HFFc6 (cell line): ENCODE results near the gene NOS3. TPM values are rescaled to one million over a fixed set of nuclear protein-coding genes. Genes with fewer than 3 reads are reported as not detected.
A peak's percentile ranks its signal among the peaks of the same experiment; 100 is the strongest.

Experiments
- DNase-seq: peaks from one replicate; pipeline ENCODE4 v3.0.0-alpha.2; 2018
- H3K27ac Mint-ChIP-seq: 2 replicates; pipeline ENCODE4 v1.8.0; 2020; ENCODE audit warnings: mild to moderate bottlenecking, mixed read lengths
- H3K27me3 Mint-ChIP-seq: 2 replicates; pipeline ENCODE4 v1.8.0; 2021; ENCODE audit warnings: mild to moderate bottlenecking, moderate library complexity, mixed read lengths; ENCODE audit not compliant: insufficient read depth
- H3K36me3 Mint-ChIP-seq: 2 replicates; pipeline ENCODE4 v1.8.0; 2021; ENCODE audit warnings: low read depth, mixed read lengths
- H3K4me1 Mint-ChIP-seq: 2 replicates; pipeline ENCODE4 v1.8.0; 2020; ENCODE audit warnings: low read depth, mixed read lengths
- H3K4me3 Mint-ChIP-seq: 2 replicates; pipeline ENCODE4 v1.8.0; 2020; ENCODE audit warnings: mild to moderate bottlenecking, moderate library complexity, mixed read lengths
- H3K9me3 Mint-ChIP-seq: 2 replicates; pipeline ENCODE4 v1.8.0; 2020; ENCODE audit warnings: mild to moderate bottlenecking, mixed read lengths
- total RNA-seq, 6 experiments: library from RNA; stranded (reverse); fragmentation: NEBNext Ultra II Directional; extraction: Animal tissue kit (Norgen Biotek cat#: 25700); gene quantifications; 2 replicates in 1 of 6; 3 replicates in 5 of 6; pipeline ENCODE4 v1.2.3, GENCODE V29; 2021
- TF ChIP-seq, protein P1 (sequence below): fragments of 200-600 bp; sonication (generic); IDR thresholded peaks from 2 replicates; pipeline ENCODE4 v1.5.0; 2021; ENCODE audit warnings: antibody characterized with exemption, mild to moderate bottlenecking

Gene NOS3
- total RNA-seq, 6 experiments from 2014 or later = 0.55 to 3.0 (median 2.0) TPM

DNA sequence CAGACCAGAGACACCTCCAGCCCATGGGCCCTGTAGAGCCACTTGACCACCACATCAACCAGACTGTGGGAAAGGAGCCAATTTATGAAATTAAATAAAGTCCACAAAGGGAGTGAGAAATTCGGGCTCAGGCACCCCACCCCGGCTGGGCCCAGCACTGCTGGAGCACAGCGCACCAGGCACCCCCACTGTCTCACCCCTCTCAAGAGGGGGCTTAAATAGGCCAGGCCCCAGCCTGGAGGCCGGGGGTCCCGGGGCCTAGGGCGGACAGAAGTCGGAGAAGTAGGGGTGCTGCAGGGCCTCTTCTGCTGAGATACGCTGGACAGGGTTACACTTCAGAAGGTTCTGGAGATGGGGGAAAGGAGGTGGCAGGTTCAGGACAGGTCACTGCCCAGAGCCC, 62.9 kb downstream of the NOS3 start:
- Mint-ChIP-seq H3K9me3 (no peaks in the 10 kb centered on the region), H3K4me1 (peaks cover 23% of the 10 kb centered on the region), H3K27me3 (no peaks in the 10 kb centered on the region), H3K4me3 (no peak overlapping the region), H3K36me3 (no peaks in the 10 kb centered on the region; the same call in 1 of the 2 replicates), H3K27ac (no peak overlapping the region)
- TF ChIP-seq, protein P1, sequence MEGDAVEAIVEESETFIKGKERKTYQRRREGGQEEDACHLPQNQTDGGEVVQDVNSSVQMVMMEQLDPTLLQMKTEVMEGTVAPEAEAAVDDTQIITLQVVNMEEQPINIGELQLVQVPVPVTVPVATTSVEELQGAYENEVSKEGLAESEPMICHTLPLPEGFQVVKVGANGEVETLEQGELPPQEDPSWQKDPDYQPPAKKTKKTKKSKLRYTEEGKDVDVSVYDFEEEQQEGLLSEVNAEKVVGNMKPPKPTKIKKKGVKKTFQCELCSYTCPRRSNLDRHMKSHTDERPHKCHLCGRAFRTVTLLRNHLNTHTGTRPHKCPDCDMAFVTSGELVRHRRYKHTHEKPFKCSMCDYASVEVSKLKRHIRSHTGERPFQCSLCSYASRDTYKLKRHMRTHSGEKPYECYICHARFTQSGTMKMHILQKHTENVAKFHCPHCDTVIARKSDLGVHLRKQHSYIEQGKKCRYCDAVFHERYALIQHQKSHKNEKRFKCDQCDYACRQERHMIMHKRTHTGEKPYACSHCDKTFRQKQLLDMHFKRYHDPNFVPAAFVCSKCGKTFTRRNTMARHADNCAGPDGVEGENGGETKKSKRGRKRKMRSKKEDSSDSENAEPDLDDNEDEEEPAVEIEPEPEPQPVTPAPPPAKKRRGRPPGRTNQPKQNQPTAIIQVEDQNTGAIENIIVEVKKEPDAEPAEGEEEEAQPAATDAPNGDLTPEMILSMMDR = no peak
- no peak for DNase-seq

DNA sequence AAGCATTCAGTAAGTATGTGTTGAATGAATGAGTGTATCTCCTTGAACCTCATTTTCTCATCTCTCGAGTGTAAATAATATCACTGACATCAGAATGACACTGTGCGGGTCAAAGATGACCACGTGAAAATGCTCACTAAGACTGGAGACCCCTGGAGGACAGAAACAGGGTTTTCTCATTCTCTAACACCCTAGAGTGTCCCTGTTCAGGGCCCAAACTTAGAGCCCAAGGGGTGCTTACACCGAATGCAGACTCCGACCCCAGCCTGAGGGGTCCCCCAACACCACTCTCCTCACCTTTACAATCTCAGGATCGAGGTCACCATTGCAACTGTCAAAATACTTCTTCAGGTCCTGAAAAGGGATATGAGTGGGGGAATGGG, 65.5 kb downstream of the NOS3 start:
- Mint-ChIP-seq H3K9me3 (no peaks in the 10 kb centered on the region), H3K36me3 (no peaks in the 10 kb centered on the region; the same call in 1 of the 2 replicates), H3K4me1 (peaks cover 35% of the 10 kb centered on the region), H3K4me3 (peak overlapping the region; percentile 97), H3K27ac (no peak overlapping the region), H3K27me3 (no peaks in the 10 kb centered on the region; the same call in 1 of the 2 replicates)
- TF ChIP-seq, protein P1 = no peak
- DNase-seq = no peak

DNA sequence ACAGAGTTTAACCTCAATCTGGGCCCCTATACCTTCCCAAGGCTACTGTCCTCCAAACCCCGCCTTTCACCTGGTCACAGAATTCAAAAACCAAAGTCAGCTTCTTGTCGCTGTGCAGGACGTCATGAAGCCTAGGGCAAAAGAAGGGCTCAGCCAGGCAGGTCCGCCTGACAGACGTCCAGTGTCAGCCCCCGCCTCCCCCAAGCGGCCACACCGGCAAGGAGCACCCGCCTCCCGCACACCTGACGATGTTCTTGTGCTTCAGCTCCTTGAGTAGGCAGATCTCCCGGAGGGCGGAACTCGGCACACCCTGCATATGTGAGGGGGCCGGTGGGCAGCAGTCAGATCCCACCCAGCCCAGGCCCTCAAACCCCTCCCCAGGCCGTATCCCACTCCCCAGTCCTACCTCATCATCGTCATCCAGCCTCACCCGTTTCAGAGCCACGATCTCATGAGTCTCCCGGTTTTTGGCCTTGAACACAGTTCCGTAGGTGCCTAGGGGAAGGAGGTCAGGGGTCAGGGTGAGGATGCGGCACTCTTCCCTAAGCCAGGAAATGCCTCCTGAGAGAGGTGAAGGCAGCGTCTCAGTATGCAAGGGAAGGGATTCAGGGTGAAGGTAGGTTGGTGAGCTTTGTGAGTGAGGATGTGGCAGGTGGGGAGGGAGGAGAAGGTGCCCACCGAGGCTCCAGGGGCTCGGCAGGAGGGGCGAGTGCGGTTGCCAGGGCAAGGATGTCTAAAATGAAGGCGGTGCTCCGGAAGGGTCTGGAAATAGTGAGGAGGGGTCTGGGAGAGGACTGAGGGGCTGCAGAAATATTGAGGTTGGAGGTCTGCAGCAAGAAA, 66.1 kb downstream of the NOS3 start:
- Mint-ChIP-seq H3K4me3 (peak overlapping the region; percentile 97), H3K9me3 (no peaks in the 10 kb centered on the region), H3K27me3 (no peaks in the 10 kb centered on the region; the same call in 1 of the 2 replicates), H3K4me1 (peaks cover 42% of the 10 kb centered on the region), H3K27ac (peak overlapping the region; percentile 60), H3K36me3 (no peaks in the 10 kb centered on the region; the same call in 1 of the 2 replicates)
- no peak for DNase-seq
- TF ChIP-seq, protein P1 = no peak

DNA sequence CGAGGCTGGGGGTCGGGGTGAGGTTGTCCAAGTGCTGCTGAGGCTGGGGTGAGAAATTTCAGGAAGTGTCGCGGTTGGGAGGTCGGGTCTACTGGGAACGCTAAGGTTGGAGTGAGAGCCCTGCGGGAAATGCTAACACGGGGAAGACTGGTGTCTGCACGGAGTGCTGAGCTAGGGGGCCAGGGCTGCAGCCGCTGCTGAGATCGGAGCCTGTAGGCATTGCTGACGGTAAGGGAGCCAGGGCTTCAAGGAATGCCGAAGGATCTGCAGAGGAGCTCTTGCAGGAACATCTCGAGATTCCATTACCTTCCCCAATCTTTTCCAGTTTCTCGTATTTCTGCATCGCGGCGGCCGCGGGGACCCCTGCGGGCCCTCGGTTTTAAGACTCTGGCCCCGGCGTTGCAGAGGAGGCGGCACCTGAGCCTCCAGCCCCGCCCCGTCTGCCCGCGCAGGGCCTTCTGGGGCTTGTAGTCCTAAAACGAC, 66.7 kb downstream of the NOS3 start, which contains the start of gene CDK5:
CDK5 (minus strand) TSS at position 392 of the 483 bp plus-strand sequence; CDS start at position 343, 49 bp downstream.
- peak within 1 kb of the TSS; percentile 97 for H3K4me3 Mint-ChIP-seq
- no peak for DNase-seq
- H3K27me3 Mint-ChIP-seq = no peaks in the 10 kb centered on the region; the same call in 1 of the 2 replicates
- TF ChIP-seq, protein P1 = no peak
- H3K9me3 Mint-ChIP-seq = no peaks in the 10 kb centered on the region
- peak within 1 kb of the TSS; percentile 95 for H3K27ac Mint-ChIP-seq
- H3K36me3 Mint-ChIP-seq = no peaks in the 10 kb centered on the region; the same call in 1 of the 2 replicates
- peaks cover 43% of the 10 kb centered on the region for H3K4me1 Mint-ChIP-seq

DNA sequence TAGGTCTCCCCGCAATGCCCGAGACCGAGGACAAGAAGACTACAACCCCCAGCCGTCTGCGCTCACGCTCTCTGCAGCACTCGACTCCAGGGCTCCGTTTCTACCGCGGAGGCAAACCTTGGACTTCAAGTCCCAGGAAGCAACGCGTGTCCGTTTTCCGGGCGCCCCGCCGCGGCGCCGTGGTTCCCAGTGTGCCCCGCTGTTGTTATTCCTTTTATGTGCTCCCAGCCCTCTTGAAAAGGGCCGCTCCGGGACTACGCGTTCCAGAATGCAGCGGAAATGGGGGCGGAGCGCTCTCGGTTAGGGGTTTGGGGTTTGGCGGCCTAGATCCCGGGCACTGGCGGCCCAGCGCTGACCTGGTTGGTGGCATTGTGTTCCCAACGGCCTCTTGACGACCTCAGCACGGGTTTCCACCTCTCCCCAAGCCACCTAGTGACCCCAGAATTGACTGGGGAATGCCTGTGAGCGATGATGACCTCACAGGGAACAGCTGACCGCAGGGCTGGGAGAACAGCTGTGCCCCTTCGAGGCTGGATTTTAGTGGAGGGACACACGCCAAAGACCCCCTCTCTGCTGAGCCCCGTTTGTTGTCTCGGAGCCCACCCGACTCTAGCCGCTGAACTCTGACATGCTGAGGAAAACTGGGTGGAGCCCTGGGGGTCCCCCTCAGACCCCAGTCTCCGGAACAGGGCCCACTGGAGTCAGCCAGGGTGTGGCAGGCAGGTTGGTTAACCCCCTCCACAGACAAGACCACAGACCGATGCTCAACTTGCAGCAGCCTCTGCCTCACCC, 67.4 kb downstream of the NOS3 start:
- TF ChIP-seq, protein P1 = no peak
- Mint-ChIP-seq H3K27me3 (no peaks in the 10 kb centered on the region; the same call in 1 of the 2 replicates), H3K4me3 (peak overlapping the region; percentile 97), H3K9me3 (no peaks in the 10 kb centered on the region), H3K4me1 (peaks cover 49% of the 10 kb centered on the region), H3K36me3 (no peaks in the 10 kb centered on the region), H3K27ac (peak overlapping the region; percentile 95)
- peak; percentile 99 for DNase-seq
